ENCODE results near the gene ADAMTS18.
"Not testable (repeated sequence)": the region's sequence is repeated elsewhere in the genome, so short reads cannot be mapped to it uniquely, and the experiment has no call there.

ADAMTS18 gene, protein sequence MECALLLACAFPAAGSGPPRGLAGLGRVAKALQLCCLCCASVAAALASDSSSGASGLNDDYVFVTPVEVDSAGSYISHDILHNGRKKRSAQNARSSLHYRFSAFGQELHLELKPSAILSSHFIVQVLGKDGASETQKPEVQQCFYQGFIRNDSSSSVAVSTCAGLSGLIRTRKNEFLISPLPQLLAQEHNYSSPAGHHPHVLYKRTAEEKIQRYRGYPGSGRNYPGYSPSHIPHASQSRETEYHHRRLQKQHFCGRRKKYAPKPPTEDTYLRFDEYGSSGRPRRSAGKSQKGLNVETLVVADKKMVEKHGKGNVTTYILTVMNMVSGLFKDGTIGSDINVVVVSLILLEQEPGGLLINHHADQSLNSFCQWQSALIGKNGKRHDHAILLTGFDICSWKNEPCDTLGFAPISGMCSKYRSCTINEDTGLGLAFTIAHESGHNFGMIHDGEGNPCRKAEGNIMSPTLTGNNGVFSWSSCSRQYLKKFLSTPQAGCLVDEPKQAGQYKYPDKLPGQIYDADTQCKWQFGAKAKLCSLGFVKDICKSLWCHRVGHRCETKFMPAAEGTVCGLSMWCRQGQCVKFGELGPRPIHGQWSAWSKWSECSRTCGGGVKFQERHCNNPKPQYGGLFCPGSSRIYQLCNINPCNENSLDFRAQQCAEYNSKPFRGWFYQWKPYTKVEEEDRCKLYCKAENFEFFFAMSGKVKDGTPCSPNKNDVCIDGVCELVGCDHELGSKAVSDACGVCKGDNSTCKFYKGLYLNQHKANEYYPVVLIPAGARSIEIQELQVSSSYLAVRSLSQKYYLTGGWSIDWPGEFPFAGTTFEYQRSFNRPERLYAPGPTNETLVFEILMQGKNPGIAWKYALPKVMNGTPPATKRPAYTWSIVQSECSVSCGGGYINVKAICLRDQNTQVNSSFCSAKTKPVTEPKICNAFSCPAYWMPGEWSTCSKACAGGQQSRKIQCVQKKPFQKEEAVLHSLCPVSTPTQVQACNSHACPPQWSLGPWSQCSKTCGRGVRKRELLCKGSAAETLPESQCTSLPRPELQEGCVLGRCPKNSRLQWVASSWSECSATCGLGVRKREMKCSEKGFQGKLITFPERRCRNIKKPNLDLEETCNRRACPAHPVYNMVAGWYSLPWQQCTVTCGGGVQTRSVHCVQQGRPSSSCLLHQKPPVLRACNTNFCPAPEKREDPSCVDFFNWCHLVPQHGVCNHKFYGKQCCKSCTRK (N-terminal part only)

DNA sequence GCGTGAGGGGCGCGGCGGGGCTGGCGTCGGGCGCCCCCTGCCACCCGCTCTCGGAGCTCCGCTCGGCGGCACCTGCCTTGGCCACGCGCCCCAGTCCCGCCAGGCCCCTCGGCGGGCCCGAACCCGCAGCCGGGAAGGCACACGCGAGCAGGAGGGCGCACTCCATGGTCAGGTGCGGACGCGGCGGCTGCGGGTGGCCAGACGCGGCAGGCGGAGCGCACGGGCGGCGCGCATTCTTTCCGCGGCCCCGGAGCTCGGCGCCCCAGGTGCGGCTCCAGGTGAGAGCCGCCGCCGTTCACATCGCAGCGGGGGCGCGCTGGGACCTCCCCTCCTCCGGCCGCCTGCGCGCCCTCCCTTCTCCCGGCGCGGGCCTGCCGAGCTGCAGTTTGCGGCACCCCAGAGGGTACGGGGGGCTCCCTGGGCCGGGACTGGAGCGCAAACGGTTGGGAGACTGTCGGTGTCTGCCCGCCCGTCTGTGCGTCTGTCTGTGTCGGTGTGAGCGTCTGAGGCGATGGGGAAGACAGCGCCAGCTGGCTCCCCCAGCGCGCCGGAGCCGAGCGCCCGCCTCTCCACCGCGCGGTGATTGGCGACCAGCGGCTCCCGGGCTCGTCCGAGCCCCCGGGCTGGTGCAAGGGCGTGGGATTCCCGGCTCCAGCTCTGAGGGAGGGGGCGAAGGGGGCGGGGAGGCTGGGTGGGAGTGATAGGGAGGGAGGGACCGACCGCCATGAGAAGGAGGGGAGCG is at the start of gene ADAMTS18:
Gene ADAMTS18, minus strand, starts transcription at position 505 of the 742 bp plus-strand sequence. Its CDS starts 339 bp downstream, at position 166.
- no peaks in the 10 kb centered on the region for H3K36me3 Mint-ChIP-seq (ENCODE audit: low read depth)
- H3K4me3 Mint-ChIP-seq = no peak within 1 kb of the TSS
- DNase-seq = no peak
- H3K27me3 Mint-ChIP-seq = peaks cover 54% of the 10 kb centered on the region
- no peaks in the 10 kb centered on the region for H3K4me1 Mint-ChIP-seq (ENCODE audit: low read depth)
- H3K9me3 Mint-ChIP-seq = no peaks in the 10 kb centered on the region
- H3K27ac Mint-ChIP-seq = no peak within 1 kb of the TSS

DNA sequence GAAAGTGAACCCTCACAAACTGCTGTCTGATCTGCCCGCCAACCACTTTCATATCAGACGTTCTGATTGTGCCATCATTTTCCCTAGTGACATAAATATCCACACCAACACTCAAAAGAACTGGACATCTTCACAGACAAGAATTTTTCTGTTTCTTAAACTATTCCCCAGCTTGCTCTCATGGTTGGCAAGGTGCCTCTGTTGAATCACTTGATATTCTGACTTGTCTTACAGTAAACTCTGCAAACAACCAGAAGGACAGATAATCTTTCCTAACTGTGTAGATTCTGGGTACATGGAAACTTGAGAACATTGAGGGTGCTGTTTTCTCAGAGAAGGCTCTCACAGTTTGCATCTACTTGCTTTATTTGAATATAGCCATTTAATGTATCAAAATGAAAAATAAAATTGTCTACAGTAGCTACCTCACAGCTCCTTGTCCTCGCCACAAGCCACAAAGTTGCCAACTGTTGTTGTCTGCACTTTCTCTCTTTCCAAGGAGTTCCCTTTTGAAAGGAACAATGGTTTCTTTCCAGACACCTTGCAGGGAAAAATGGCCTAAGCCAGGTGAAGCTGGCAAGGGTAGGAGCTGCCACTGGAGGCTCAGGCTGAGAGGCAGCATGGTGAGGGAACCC is 46.0 kb upstream of the ADAMTS18 start:
- DNase-seq = no peak
- H3K4me1 Mint-ChIP-seq (ENCODE audit: low read depth) = no peaks in the 10 kb centered on the region
- peaks cover 6% of the 10 kb centered on the region for H3K27me3 Mint-ChIP-seq
- no peak overlapping the region for H3K27ac Mint-ChIP-seq
- no peaks in the 10 kb centered on the region for H3K36me3 Mint-ChIP-seq (ENCODE audit: low read depth)
- H3K4me3 Mint-ChIP-seq = no peak overlapping the region
- no peaks in the 10 kb centered on the region for H3K9me3 Mint-ChIP-seq

DNA sequence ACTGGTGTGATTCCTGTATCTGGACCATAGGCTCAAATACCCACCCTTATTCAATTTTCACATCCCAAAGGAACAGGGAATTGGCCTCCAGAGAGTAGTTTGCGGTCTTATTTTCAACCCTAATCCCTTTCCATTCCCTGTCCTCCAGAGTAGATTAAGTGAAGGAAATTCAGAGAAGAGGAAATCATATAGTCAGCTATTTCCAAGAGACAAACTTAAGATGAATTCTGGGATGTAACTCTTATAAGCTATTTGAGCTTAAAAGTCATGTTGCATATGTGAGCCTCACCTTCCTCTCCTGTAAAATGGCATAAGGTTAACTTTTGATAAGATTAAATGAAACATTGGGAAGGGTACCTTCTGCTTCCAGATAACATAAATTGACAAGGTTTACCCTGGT is 37.4 kb upstream of the ADAMTS18 start:
- H3K9me3 Mint-ChIP-seq = no peaks in the 10 kb centered on the region
- H3K4me1 Mint-ChIP-seq (ENCODE audit: low read depth) = no peaks in the 10 kb centered on the region
- no peak overlapping the region for H3K4me3 Mint-ChIP-seq
- DNase-seq = no peak
- no peak overlapping the region for H3K27ac Mint-ChIP-seq
- no peaks in the 10 kb centered on the region for H3K36me3 Mint-ChIP-seq (ENCODE audit: low read depth)
- H3K27me3 Mint-ChIP-seq = peaks cover 8% of the 10 kb centered on the region

DNA sequence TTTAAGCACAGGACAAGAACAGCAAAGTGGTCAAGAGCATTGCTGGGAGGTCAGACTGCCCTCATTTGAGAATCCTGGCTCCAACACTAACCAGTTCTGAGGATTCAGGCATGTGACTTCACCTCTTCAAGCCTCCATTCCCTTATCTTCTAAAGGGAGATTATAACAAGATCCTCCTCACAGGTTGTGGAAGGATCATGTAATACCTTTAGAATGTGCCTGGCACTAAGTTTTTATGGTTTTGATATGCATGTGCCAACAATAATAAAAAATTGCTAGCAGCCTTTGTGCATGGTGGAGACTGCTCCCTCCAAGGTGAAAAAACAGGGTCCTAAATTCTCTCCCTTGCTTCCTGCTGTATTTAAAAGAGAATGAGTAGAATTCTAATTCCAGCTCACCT is 36.0 kb upstream of the ADAMTS18 start:
- H3K4me3 Mint-ChIP-seq = no peak overlapping the region
- no peak overlapping the region for H3K27ac Mint-ChIP-seq
- DNase-seq = no peak
- no peaks in the 10 kb centered on the region for H3K9me3 Mint-ChIP-seq
- peaks cover 14% of the 10 kb centered on the region for H3K27me3 Mint-ChIP-seq
- H3K4me1 Mint-ChIP-seq (ENCODE audit: low read depth) = no peaks in the 10 kb centered on the region
- H3K36me3 Mint-ChIP-seq (ENCODE audit: low read depth) = no peaks in the 10 kb centered on the region

DNA sequence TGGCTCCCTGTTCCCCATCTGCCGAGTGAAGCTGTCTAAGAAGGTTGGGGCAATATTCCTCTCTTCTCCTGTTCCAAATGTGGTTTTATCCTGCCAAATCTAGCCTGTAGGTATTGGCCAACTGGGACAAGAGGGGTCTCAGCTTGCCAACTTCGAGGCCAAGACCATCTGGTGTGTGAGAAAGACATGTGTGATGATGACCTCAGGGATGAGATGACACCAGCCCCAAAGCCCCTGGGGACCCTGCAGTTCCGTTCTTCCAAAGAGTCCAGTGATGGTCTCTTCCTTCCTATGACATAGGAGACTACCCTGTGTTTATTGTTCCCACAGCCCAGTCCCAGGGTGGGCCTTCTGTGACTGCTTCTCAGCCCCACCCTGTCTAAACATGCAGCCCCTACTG is 34.8 kb upstream of the ADAMTS18 start:
- H3K27ac Mint-ChIP-seq = no peak overlapping the region
- peaks cover 14% of the 10 kb centered on the region for H3K27me3 Mint-ChIP-seq
- H3K9me3 Mint-ChIP-seq = no peaks in the 10 kb centered on the region
- no peaks in the 10 kb centered on the region for H3K4me1 Mint-ChIP-seq (ENCODE audit: low read depth)
- no peak for DNase-seq
- no peaks in the 10 kb centered on the region for H3K36me3 Mint-ChIP-seq (ENCODE audit: low read depth)
- H3K4me3 Mint-ChIP-seq = no peak overlapping the region

DNA sequence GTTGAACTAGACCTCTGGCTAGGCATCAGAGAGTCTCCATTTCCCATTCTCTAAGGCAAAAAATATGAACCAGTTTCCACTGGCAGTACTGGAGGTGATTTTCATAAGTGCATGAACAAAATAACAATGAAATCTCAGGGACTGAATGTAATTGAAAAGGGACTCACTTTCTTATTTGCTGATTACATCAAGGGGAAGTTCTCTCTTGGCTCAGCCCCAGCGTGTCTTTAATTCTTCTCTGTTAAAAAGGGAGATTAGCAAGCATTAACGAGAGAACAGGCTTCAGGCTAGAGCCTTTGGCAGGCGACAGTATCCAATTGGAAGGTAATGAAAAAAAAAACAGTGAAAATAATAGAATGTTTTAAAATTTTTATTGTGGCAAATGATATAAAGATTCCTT is 34.0 kb upstream of the ADAMTS18 start:
- H3K36me3 Mint-ChIP-seq (ENCODE audit: low read depth) = no peaks in the 10 kb centered on the region
- H3K4me1 Mint-ChIP-seq (ENCODE audit: low read depth) = no peaks in the 10 kb centered on the region
- H3K27me3 Mint-ChIP-seq = peaks cover 14% of the 10 kb centered on the region
- H3K9me3 Mint-ChIP-seq = no peaks in the 10 kb centered on the region
- no peak for DNase-seq
- H3K4me3 Mint-ChIP-seq = no peak overlapping the region
- no peak overlapping the region for H3K27ac Mint-ChIP-seq

DNA sequence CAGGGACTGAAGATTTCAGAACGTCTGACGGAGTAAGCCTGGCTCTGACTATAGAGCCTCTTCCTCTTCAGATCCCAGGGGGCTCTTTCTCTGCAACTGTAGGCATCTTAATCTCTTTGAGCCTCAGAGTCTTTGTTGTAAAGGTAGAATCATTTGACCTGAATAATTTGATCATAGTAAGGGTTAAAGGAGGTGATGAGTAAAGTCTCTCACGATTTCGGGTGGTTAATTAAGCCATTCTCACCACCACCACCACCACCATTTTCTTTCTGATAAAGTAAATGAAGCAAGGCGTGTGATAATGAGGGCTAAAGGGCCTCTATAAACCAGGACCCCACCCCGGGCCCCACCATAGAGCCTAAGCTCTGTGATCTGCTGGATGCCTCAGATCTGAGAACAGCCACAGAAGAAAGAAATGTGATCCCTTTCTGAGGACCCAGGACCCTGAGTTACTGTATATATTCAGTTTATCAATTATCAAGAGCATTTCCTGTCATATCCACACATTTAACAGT is 33.0 kb upstream of the ADAMTS18 start:
- H3K27me3 Mint-ChIP-seq = peaks cover 14% of the 10 kb centered on the region

DNA sequence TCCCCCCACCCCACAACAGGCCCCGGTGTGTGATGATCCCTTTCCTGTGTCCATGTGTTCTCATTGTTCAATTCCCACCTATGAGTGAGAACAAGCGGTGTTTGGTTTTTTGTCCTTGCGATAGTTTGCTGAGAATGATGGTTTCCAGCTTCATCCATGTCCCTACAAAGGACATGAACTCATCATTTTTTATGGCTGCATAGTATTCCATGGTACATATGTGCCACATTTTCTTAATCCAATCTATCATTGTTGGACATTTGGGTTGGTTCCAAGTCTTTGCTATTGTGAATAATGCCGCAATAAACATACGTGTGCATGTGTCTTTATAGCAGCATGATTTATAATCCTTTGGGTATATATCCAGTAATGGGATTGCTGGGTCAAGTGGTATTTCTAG is 28.8 kb upstream of the ADAMTS18 start:
- not testable (repeated sequence) for H3K27me3 Mint-ChIP-seq; H3K4me1 Mint-ChIP-seq (ENCODE audit: low read depth); H3K27ac Mint-ChIP-seq; H3K36me3 Mint-ChIP-seq (ENCODE audit: low read depth); DNase-seq; H3K9me3 Mint-ChIP-seq; H3K4me3 Mint-ChIP-seq

More for the DNA sequence above, 33.0 kb upstream of the ADAMTS18 start:
- Mint-ChIP-seq H3K27ac (no peak overlapping the region), H3K4me3 (no peak overlapping the region), H3K4me1 (ENCODE audit: low read depth) (no peaks in the 10 kb centered on the region), H3K36me3 (ENCODE audit: low read depth) (no peaks in the 10 kb centered on the region), H3K9me3 (no peaks in the 10 kb centered on the region)
- DNase-seq = no peak

DNA sequence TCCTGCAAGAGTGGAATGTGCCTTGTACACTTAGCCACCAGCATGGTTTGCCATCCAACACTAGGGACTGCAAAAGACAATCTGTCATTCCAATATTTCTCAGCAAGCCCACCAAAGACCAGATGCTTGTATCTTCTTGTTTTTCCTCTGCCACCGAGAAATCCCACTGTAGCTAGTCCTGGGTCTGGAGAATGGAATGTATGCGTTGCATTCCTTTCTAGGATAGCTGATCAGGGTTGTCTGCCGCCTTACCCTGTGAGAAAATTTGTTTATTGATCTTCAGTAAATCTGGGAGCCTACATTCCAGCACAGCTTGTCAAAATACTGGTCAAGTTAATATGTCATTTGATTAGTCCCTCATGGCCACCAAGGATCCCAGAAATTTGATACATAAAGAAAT is 28.1 kb upstream of the ADAMTS18 start:
- H3K27me3 Mint-ChIP-seq = peaks cover 9% of the 10 kb centered on the region
- no peak overlapping the region for H3K4me3 Mint-ChIP-seq
- H3K27ac Mint-ChIP-seq = no peak overlapping the region
- no peaks in the 10 kb centered on the region for H3K9me3 Mint-ChIP-seq
- no peaks in the 10 kb centered on the region for H3K36me3 Mint-ChIP-seq (ENCODE audit: low read depth)
- DNase-seq = no peak
- H3K4me1 Mint-ChIP-seq (ENCODE audit: low read depth) = no peaks in the 10 kb centered on the region

DNA sequence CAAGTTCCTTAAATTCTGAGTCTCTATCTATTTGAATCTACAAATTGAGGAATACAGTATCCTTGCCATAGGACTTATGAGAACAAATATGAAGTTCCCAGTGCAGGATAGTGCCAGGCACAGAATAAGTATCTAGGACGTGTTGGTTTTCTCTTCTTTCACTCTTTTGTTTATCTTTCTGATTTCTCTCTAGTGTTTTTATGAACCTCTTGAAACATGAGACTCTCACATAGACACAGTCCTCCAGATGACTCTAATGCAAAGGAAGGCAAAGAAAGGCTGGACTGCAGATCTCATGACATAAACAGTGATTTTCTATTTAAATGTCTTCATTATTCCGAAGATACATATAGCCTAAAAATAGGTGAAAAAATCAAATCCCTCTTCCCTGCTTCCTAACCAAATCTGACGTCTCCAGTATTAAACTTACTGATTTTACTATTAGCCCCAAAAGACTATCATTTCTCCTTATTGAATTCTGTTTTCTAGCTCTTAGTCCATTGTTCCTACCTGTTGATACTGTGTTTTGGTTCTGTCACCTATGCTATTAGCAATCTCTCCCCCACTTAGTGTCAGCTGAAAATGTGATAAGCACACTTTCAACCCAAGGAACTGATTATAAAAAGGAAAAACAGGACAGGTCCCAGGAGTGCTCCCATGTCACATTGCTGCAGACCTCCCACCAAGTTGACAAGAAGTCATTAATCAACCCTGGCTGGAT is 24.9 kb upstream of the ADAMTS18 start:
- H3K27me3 Mint-ChIP-seq = no peaks in the 10 kb centered on the region
- H3K4me1 Mint-ChIP-seq (ENCODE audit: low read depth) = no peaks in the 10 kb centered on the region

DNA sequence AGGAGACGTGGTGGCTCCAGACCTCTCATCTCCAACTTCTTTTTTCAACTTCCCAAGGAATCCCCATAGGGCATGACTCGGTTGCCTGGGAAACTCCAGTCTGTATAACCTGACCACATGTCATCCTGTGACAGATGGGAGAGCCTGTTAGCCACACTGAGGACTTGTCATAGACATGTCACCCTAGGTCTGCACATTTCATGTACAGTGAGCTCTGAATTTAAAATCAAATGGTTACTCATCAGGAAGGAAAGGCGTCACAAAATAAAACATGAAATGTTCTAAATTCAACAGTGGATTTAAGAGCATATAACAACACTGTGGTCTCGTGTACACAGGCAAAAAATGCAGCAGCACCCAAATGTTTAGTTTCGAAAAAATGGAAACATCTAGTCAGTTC is 22.2 kb upstream of the ADAMTS18 start:
- no peak overlapping the region for H3K27ac Mint-ChIP-seq
- H3K4me1 Mint-ChIP-seq (ENCODE audit: low read depth) = no peaks in the 10 kb centered on the region
- H3K4me3 Mint-ChIP-seq = no peak overlapping the region
- peaks cover 3% of the 10 kb centered on the region for H3K9me3 Mint-ChIP-seq
- no peaks in the 10 kb centered on the region for H3K36me3 Mint-ChIP-seq (ENCODE audit: low read depth)
- peaks cover 3% of the 10 kb centered on the region for H3K27me3 Mint-ChIP-seq
- DNase-seq = no peak

More for the DNA sequence above, 24.9 kb upstream of the ADAMTS18 start:
- Mint-ChIP-seq H3K4me3 (no peak overlapping the region), H3K27ac (no peak overlapping the region), H3K9me3 (no peaks in the 10 kb centered on the region), H3K36me3 (ENCODE audit: low read depth) (no peaks in the 10 kb centered on the region)
- no peak for DNase-seq

DNA sequence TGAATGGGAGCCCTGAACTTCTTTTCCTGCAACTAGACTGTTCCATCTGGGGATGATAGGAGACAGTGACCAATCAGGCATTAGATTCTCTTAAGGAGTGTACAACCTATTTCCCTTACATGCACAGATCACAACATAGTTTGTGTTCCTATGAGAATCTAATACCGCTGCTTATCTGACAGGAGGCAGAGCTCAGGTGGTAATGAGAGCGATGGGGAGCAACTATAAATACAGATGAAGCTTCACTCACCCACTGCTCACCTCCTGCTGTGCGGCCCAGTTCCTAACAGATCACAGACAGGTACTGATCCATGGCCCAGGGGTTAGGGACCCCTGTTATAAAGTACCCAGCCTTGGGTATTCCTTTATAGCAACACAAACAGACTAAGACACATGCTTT is 17.4 kb upstream of the ADAMTS18 start:
- H3K27me3 Mint-ChIP-seq = peaks cover 13% of the 10 kb centered on the region

More for the DNA sequence above, 17.4 kb upstream of the ADAMTS18 start:
- H3K4me3 Mint-ChIP-seq = no peak overlapping the region
- no peak overlapping the region for H3K27ac Mint-ChIP-seq
- no peak for DNase-seq
- H3K36me3 Mint-ChIP-seq (ENCODE audit: low read depth) = no peaks in the 10 kb centered on the region
- peaks cover 3% of the 10 kb centered on the region for H3K9me3 Mint-ChIP-seq
- no peaks in the 10 kb centered on the region for H3K4me1 Mint-ChIP-seq (ENCODE audit: low read depth)

Data from activated T-cell treated with anti-CD3 and anti-CD28 coated beads, Interleukin-2, amount 50 U/mL, for 24 hours (primary cell).